ENCODE measurements around the gene OOSP4B. TPM values are rescaled to one million over a fixed set of nuclear protein-coding genes. Genes with fewer than 3 reads are reported as not detected.

Gene OOSP4B
- total RNA-seq, 1 experiment from 2014 or later: not detected

- no peaks in the 10 kb centered on the region for H3K36me3 Mint-ChIP-seq
- ChIA-PET CTCF (no interaction called here), POLR2A (no interaction called here)
- ATAC-seq: no peak
- H3K4me1 Mint-ChIP-seq: no peaks in the 10 kb centered on the region
- H3K4me3 Mint-ChIP-seq: no peak overlapping the region
- H3K27ac Mint-ChIP-seq: no peak overlapping the region
- no peaks in the 10 kb centered on the region for H3K27me3 Mint-ChIP-seq (ENCODE audit: low read depth)
- no peak for DNase-seq (ENCODE audit: low spot score)
- TF ChIP-seq, protein P1, sequence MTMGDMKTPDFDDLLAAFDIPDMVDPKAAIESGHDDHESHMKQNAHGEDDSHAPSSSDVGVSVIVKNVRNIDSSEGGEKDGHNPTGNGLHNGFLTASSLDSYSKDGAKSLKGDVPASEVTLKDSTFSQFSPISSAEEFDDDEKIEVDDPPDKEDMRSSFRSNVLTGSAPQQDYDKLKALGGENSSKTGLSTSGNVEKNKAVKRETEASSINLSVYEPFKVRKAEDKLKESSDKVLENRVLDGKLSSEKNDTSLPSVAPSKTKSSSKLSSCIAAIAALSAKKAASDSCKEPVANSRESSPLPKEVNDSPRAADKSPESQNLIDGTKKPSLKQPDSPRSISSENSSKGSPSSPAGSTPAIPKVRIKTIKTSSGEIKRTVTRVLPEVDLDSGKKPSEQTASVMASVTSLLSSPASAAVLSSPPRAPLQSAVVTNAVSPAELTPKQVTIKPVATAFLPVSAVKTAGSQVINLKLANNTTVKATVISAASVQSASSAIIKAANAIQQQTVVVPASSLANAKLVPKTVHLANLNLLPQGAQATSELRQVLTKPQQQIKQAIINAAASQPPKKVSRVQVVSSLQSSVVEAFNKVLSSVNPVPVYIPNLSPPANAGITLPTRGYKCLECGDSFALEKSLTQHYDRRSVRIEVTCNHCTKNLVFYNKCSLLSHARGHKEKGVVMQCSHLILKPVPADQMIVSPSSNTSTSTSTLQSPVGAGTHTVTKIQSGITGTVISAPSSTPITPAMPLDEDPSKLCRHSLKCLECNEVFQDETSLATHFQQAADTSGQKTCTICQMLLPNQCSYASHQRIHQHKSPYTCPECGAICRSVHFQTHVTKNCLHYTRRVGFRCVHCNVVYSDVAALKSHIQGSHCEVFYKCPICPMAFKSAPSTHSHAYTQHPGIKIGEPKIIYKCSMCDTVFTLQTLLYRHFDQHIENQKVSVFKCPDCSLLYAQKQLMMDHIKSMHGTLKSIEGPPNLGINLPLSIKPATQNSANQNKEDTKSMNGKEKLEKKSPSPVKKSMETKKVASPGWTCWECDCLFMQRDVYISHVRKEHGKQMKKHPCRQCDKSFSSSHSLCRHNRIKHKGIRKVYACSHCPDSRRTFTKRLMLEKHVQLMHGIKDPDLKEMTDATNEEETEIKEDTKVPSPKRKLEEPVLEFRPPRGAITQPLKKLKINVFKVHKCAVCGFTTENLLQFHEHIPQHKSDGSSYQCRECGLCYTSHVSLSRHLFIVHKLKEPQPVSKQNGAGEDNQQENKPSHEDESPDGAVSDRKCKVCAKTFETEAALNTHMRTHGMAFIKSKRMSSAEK (CRISPR knock-in tag; IDR thresholded peaks at IDR 0.05; ENCODE audit: borderline replicate concordance): no peak
- TF ChIP-seq USF2 (CRISPR knock-in tag; IDR thresholded peaks at IDR 0.05) (no peak), OVOL2 (CRISPR knock-in tag; IDR thresholded peaks at IDR 0.05; ENCODE audit: borderline replicate concordance) (no peak), CREM (CRISPR knock-in tag; IDR thresholded peaks at IDR 0.05) (no peak), NFYB (CRISPR knock-in tag; conservative IDR thresholded peaks at IDR 0.05; ENCODE audit: low read depth) (no peak), ARID4B (CRISPR knock-in tag; IDR thresholded peaks at IDR 0.05; ENCODE audit: borderline replicate concordance) (no peak), CDX4 (CRISPR knock-in tag; IDR thresholded peaks at IDR 0.05; ENCODE audit: borderline replicate concordance) (no peak), CTCF (IDR thresholded peaks at IDR 0.05) (no peak), ESRRA (CRISPR knock-in tag; IDR thresholded peaks at IDR 0.05; ENCODE audit: borderline replicate concordance) (no peak), E2F5 (CRISPR knock-in tag; IDR thresholded peaks at IDR 0.05) (no peak), MAX (CRISPR knock-in tag; IDR thresholded peaks at IDR 0.05) (no peak), ZNF671 (CRISPR knock-in tag; IDR thresholded peaks at IDR 0.05) (no peak)
- TF ChIP-seq, protein P2, sequence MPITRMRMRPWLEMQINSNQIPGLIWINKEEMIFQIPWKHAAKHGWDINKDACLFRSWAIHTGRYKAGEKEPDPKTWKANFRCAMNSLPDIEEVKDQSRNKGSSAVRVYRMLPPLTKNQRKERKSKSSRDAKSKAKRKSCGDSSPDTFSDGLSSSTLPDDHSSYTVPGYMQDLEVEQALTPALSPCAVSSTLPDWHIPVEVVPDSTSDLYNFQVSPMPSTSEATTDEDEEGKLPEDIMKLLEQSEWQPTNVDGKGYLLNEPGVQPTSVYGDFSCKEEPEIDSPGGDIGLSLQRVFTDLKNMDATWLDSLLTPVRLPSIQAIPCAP (CRISPR knock-in tag; IDR thresholded peaks at IDR 0.05): no peak
- peaks cover 21% of the 10 kb centered on the region for H3K9me3 Mint-ChIP-seq
Observed at GRCh38 chr11:60080535-60080934, 63.6 kb downstream of the OOSP4B start.

Other genes with a start within 250 kb of the OOSP4B start
- gene MRPL16, start 206.4 kb upstream of the OOSP4B start, total RNA-seq (2021): 78.9 to 85.6 TPM (median 83.9 TPM) in 3 replicates
- not detected in 3 replicates for gene CBLIF, start 171.7 kb upstream of the OOSP4B start, total RNA-seq (2021)
- not detected in 3 replicates for gene TCN1, start 150.7 kb upstream of the OOSP4B start, total RNA-seq (2021)
- gene OOSP3, start 138.4 kb upstream of the OOSP4B start, total RNA-seq (2021): not detected in 3 replicates
- not detected in 3 replicates for gene OOSP1, start 78.7 kb upstream of the OOSP4B start, total RNA-seq (2021)
- not detected in 3 replicates for gene OOSP4A, start 53.1 kb upstream of the OOSP4B start, total RNA-seq (2021)
- gene OOSP2, start 23.2 kb downstream of the OOSP4B start, total RNA-seq (2021): not detected in 3 replicates
- not detected in 3 replicates for gene MS4A3, start 39.5 kb downstream of the OOSP4B start, total RNA-seq (2021)
- gene MS4A2, start 71.5 kb downstream of the OOSP4B start, total RNA-seq (2021): not detected in 3 replicates
- gene MS4A6A, start 165.9 kb downstream of the OOSP4B start, total RNA-seq (2021): 0.16 to 0.39 TPM in 2 of 3 replicates, not detected in the other
- gene MS4A4E, start 226.0 kb downstream of the OOSP4B start, total RNA-seq (2021): 0.18 TPM in 1 of 3 replicates, not detected in the others

Measured in WTC11 (cell line).